ENCODE results near the gene CENPF. TPM values are rescaled to one million over a fixed set of nuclear protein-coding genes. Genes with fewer than 3 reads are reported as not detected.

Gene CENPF
- total RNA-seq, 1 donor from 2014 or later: 22.3 TPM

GRCh38 chr1:214712737-214713136 lies 109.7 kb downstream of the CENPF start:
- DNase-seq: no peak

Other genes starting within 250 kb of the CENPF start
- 73.3 and 127 TPM in 2 replicates for gene PTPN14, start 51.6 kb upstream of the CENPF start, total RNA-seq

All from dermis blood vessel endothelial cell (primary cell).